Chondrocyte (in vitro differentiated cells): Measurements from ENCODE around the gene CFAP97D1. TPM values are rescaled to one million over a fixed set of nuclear protein-coding genes. Genes with fewer than 3 reads are reported as not detected.

Source experiments
- DNase-seq: peaks from one replicate; pipeline ENCODE4 v3.0.0; 2021; ENCODE audit warnings: mixed read lengths, low spot score
- H3K27ac Mint-ChIP-seq: one replicate; pipeline ENCODE4 v1.8.0; 2021; ENCODE audit warnings: mild to moderate bottlenecking, moderate library complexity, mixed read lengths; ENCODE audit not compliant: unreplicated experiment
- H3K27me3 Mint-ChIP-seq: 2 replicates; pipeline ENCODE4 v1.8.0; 2021; ENCODE audit warnings: low read depth, mixed read lengths
- H3K36me3 Mint-ChIP-seq: 2 replicates; pipeline ENCODE4 v1.8.0; 2021; ENCODE audit warnings: low read depth, mixed read lengths
- H3K4me1 Mint-ChIP-seq: 2 replicates; pipeline ENCODE4 v1.8.0; 2021; ENCODE audit warnings: low read depth, mild to moderate bottlenecking, mixed read lengths
- H3K4me3 Mint-ChIP-seq: one replicate; pipeline ENCODE4 v1.8.0; 2021; ENCODE audit warnings: mild to moderate bottlenecking, moderate library complexity, mixed read lengths; ENCODE audit not compliant: unreplicated experiment
- H3K9me3 Mint-ChIP-seq: 2 replicates; pipeline ENCODE4 v1.8.0; 2021; ENCODE audit warnings: low read depth, mixed read lengths
- total RNA-seq: library from RNA; stranded (reverse); gene quantifications from 3 replicates; pipeline ENCODE4 v1.2.1, GENCODE V29; 2021
- TF ChIP-seq, protein P1 (sequence below): fragments of 200-600 bp; sonication (generic); IDR thresholded peaks from 2 replicates; pipeline ENCODE4 v1.5.0; 2021; ENCODE audit warnings: antibody characterized with exemption, mild to moderate bottlenecking, moderate library complexity

CFAP97D1 gene
- total RNA-seq, 1 donor from 2014 or later, result not detected

DNA sequence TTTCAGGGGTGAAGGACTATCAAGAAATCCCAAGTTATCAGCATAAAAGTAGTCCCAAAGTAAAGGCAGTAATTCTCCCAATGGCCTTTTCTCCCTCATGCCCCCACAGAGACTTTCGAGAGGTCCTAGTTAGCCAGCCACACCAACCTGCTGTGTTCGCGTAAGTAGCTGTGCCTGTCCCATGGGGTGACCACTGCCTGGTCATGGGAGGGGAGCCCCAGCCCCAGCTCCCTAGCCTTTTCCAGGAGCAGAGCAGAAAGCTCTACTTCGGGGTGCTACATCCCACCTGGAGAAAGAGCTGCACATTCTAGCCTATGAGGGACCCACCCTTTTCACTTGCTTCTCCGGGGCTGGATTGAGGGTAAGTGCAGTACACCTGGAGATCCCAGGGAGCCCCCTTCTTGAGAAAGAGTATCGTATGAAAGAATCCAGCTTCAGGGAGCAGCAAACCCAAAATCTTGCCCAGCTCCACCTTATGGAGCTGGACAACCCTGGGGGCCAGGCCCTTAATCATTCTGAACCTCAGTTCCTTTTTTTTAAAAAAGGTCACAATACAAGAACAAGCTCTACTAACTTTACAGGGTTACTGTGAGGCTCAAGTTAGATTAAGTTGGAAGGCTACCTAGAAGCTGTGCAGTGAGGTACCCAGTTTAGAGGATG is 13.1 kb upstream of the CFAP97D1 start:
- H3K36me3 Mint-ChIP-seq, result peaks cover 19% of the 10 kb centered on the region
- no peak overlapping the region for H3K27ac Mint-ChIP-seq
- TF ChIP-seq, protein P1, sequence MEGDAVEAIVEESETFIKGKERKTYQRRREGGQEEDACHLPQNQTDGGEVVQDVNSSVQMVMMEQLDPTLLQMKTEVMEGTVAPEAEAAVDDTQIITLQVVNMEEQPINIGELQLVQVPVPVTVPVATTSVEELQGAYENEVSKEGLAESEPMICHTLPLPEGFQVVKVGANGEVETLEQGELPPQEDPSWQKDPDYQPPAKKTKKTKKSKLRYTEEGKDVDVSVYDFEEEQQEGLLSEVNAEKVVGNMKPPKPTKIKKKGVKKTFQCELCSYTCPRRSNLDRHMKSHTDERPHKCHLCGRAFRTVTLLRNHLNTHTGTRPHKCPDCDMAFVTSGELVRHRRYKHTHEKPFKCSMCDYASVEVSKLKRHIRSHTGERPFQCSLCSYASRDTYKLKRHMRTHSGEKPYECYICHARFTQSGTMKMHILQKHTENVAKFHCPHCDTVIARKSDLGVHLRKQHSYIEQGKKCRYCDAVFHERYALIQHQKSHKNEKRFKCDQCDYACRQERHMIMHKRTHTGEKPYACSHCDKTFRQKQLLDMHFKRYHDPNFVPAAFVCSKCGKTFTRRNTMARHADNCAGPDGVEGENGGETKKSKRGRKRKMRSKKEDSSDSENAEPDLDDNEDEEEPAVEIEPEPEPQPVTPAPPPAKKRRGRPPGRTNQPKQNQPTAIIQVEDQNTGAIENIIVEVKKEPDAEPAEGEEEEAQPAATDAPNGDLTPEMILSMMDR, result no peak
- H3K9me3 Mint-ChIP-seq, result no peaks in the 10 kb centered on the region
- DNase-seq, result no peak
- no peaks in the 10 kb centered on the region for H3K4me1 Mint-ChIP-seq
- H3K4me3 Mint-ChIP-seq, result no peak overlapping the region
- H3K27me3 Mint-ChIP-seq, result no peaks in the 10 kb centered on the region

DNA sequence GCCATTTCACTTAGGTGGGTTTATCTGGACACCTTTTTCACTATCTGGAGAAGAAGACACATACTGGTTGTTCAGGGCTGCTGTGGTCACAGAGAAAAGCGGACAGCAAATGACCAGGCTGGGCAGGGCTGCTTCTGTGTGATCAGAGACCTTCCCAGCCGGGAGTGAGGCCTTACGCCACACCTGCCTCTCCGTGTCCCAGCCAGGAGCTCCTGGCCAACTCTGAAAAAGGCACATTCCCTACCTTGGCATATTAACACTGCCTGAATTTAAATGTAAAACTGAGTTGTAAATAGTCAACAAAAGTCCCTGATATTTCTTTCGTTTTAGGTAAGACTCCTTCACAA is 12.5 kb upstream of the CFAP97D1 start:
- no peak overlapping the region for H3K27ac Mint-ChIP-seq
- H3K36me3 Mint-ChIP-seq, result peaks cover 24% of the 10 kb centered on the region
- H3K9me3 Mint-ChIP-seq, result no peaks in the 10 kb centered on the region
- no peak for DNase-seq
- TF ChIP-seq, protein P1, result no peak
- no peaks in the 10 kb centered on the region for H3K4me1 Mint-ChIP-seq
- H3K27me3 Mint-ChIP-seq, result no peaks in the 10 kb centered on the region
- H3K4me3 Mint-ChIP-seq, result no peak overlapping the region

DNA sequence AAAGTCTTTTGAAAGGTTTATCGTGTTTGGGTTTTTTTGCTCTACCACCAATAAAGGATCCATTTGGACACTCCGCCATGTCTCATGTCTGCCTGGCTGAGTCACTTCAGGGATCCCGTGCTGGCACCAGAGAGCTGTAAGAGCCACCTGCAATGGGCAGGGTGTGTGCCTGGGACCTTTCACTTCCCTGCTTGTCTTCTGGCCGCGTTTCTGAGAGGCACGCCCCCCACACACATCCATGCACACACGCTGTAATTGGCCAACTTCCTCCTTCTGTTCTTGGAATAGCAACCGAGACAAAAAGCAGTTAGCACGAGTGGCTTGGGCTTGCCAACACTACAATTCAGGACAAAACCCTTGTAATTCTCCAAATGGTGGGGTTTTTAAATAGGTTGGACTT is 11.9 kb upstream of the CFAP97D1 start:
- H3K27me3 Mint-ChIP-seq, result no peaks in the 10 kb centered on the region
- no peaks in the 10 kb centered on the region for H3K9me3 Mint-ChIP-seq
- no peak for DNase-seq
- H3K36me3 Mint-ChIP-seq, result peaks cover 31% of the 10 kb centered on the region
- no peak overlapping the region for H3K4me3 Mint-ChIP-seq
- no peaks in the 10 kb centered on the region for H3K4me1 Mint-ChIP-seq
- H3K27ac Mint-ChIP-seq, result no peak overlapping the region
- TF ChIP-seq, protein P1, result no peak

DNA sequence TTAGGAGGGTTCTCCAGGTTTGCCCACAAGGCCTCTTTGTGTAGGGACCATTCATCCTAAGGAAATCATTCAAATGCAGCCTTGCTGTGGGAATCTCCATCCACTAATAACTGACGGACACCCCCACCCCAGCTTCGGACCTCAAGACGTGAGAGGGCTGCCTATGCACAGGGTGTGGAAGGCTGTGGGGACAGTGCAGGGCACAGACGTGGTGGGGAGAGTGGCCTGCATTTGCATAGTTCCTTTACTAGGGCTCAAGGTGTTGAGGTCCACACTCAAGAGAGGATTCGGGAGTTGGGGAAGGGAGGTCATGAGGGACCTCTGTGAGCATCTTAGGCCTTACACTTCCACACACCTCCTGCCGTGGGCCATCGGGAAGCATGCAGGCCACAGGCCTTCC is 11.3 kb upstream of the CFAP97D1 start:
- TF ChIP-seq, protein P1, result no peak
- H3K9me3 Mint-ChIP-seq, result no peaks in the 10 kb centered on the region
- no peak overlapping the region for H3K27ac Mint-ChIP-seq
- no peaks in the 10 kb centered on the region for H3K4me1 Mint-ChIP-seq
- peaks cover 34% of the 10 kb centered on the region for H3K36me3 Mint-ChIP-seq
- H3K4me3 Mint-ChIP-seq, result no peak overlapping the region
- DNase-seq, result no peak
- no peaks in the 10 kb centered on the region for H3K27me3 Mint-ChIP-seq

DNA sequence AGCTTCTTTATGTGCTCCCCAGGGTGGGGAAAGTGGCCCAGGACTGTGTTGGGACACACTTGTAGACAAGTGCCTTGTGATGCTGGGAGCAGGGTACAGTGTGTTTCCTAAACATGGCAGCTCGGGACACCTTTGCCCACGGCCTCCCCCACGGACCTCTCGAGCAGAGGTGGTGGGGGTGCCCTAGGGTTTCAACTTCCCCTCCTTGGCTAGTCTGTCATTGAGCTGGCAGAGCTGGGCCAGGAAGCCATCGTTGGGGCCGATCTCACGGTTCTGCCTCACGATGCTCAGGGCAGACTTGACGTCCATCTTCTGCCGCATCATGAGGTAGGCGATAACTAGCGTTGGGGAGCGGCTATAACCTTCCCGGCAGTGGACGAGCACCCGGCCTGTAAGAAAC is 10.8 kb upstream of the CFAP97D1 start:
- H3K36me3 Mint-ChIP-seq, result peaks cover 39% of the 10 kb centered on the region
- no peaks in the 10 kb centered on the region for H3K9me3 Mint-ChIP-seq
- no peak overlapping the region for H3K4me3 Mint-ChIP-seq
- no peaks in the 10 kb centered on the region for H3K27me3 Mint-ChIP-seq
- no peak for DNase-seq
- H3K27ac Mint-ChIP-seq, result no peak overlapping the region
- H3K4me1 Mint-ChIP-seq, result no peaks in the 10 kb centered on the region
- TF ChIP-seq, protein P1, result no peak
